GM21717 (cell line): ENCODE results near the gene MECR.
A peak's percentile ranks its signal among the peaks of the same experiment; 100 is the strongest.

ENCODE experiments used
- ATAC-seq: cut with Tn5 transposase; IDR thresholded peaks from one replicate; pipeline ENCODE4 v1.9.1; 2021; ENCODE audit warnings: mild to moderate bottlenecking, moderate library complexity; ENCODE audit not compliant: unreplicated experiment

Gene MECR, protein sequence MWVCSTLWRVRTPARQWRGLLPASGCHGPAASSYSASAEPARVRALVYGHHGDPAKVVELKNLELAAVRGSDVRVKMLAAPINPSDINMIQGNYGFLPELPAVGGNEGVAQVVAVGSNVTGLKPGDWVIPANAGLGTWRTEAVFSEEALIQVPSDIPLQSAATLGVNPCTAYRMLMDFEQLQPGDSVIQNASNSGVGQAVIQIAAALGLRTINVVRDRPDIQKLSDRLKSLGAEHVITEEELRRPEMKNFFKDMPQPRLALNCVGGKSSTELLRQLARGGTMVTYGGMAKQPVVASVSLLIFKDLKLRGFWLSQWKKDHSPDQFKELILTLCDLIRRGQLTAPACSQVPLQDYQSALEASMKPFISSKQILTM

DNA sequence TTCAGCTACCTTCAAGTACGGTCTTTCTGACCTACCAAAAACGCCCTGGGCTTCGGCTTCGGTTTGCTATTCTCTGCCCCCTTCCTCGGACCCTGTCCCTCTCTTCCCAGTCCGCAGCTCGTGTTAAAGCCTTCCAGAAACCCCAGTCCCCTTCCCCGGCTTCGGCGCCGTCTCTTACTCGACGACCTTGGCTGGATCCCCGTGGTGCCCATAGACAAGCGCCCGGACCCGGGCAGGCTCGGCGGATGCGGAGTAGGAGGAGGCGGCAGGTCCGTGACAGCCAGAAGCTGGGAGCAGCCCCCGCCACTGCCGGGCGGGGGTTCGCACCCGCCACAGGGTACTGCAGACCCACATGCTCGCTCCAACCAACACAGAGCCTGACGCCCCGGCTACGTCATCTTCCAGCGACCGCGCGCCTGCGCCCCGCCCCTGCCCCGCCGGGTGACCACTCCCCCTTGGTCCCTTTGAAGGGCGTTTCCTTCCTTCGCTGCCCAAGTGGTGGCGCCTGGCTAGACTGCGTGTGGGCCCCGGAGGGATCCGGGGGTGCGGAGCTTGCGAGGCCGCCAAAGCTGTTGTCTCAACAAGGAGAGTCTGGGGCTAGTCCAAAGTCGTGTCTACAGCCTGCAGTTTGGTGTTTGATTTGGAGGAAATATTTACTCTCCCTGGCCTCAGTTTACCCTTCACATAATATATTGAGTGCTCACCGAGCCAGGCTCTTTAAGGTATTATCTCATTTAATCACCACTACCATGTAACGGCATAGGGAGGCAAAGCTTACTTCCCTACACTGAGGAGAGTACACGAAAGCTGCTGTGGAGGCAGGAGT is at the start of gene MECR:
MECR (minus strand) TSS at position 382 of the 826 bp plus-strand sequence; CDS start at position 354, 28 bp downstream.
- ATAC-seq = peak; percentile 85

DNA sequence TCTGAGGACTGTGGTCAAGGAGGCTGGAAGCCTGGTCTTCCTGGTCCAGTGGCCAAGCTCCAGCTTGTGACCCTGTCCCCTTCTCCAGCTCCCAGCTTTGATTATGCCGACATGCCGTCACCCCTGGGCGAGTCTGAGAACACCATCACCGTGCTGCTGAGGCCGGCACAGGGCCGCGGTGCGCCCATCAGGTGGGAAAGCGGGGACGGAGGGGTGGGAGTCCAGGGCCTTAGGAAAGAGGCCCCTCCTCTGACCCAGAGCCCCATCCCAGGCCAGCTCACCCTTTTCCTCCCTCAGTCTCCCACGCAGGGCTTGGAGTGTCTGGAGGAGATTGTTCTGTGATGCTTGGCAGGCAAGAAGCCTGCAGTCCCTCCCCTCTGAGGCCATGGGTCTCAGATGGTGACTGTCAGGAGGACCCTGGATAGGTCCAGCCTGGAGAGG is 49.2 kb upstream of the MECR start:
- ATAC-seq = no peak

DNA sequence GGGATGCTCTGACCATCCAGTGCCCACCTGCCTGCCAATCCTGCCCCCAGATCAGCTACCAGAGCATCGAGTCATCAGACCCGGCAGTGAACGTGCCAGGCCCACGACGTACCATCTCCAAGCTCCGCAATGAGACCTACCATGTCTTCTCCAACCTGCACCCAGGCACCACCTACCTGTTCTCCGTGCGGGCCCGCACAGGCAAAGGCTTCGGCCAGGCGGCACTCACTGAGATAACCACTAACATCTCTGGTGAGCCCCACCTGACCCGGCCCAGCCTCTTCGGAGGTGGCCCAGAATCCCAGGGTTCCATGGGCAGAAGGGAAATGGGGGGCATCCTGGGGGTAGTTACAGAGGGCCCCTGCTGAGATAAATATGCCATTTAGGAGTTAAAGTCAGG is 48.7 kb upstream of the MECR start:
- ATAC-seq = no peak

DNA sequence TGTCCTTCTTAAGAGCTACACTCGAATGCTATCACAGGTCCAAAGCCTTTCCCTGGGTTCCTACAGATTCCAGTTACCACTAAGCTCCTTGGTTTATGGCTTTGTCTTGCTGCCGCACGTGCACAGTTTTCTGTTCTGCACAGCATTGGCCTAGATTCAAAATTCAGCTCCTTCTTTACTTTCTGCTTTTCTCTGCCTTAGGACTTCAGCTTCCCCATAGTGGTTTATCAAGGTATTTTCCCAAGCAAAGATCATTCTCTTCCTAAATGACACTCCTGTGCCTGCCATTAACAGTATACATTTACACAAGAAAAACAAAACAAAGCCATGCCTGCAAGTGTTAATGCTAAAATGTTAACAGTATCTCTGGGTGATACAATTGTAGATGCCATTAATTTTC is 47.4 kb upstream of the MECR start:
- no peak for ATAC-seq

DNA sequence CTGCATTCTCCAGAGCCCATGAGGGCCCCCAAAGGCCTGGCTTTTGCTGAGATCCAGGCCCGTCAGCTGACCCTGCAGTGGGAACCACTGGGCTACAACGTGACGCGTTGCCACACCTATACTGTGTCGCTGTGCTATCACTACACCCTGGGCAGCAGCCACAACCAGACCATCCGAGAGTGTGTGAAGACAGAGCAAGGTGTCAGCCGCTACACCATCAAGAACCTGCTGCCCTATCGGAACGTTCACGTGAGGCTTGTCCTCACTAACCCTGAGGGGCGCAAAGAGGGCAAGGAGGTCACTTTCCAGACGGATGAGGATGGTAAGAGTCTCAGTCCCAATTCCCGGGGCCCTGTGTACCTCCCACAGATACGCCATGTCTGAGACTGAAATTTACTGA is 44.7 kb upstream of the MECR start:
- ATAC-seq = no peak

DNA sequence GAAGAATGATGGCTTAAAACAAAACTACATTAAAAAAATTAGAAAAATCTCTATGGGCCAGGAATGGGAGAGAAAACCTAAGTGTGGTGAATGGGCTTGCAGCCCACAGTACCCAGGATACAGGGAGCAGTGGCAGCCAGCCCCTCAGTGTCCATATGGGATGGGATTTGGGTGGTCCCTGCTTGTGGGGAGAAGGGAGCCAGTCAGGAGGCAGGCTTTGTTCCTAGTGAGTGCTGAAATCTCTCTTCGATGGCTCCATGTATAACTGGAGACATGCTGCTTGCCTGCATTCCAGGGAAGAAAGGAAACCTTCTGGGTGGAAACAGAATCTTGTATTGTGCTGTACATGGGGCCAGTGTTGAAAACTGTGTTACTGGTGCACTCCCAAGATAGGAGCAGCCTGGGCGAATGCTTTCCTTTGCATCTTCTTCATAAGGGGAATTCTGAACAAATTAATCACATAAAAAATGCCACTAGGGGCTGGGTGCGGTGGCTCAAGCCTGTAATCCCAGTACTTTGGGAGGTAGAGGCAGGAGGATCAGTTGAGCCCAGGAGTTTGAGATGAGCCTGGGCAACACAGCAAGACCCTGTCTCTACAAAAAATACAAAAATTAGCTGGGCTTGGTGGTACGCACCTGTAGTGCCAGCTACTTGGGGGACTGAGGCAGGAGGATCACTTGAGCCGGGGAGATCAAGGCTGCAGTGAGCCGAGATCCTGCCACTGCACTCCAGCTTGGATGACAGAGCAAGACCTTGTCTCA is 41.6 kb upstream of the MECR start:
- no peak for ATAC-seq

DNA sequence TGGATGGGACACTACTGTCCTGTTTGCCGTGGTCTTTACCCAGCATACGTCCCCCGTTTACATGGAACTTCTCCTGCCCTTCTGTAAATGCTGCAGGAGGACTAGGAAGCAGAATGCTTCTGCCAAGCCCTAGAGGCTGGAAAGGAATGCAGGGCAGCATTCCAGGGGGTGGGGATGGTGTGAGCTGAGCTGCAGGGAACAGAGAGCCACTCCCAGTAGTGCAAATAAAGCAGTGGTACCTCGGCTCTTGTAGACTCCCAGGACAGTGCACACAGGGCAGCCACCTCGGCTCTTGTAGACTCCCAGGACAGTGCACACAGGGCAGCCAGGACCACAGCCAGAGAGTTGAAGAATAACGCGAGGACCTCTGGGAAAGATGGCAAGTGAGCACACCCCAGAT is 41.0 kb upstream of the MECR start:
- ATAC-seq = no peak

DNA sequence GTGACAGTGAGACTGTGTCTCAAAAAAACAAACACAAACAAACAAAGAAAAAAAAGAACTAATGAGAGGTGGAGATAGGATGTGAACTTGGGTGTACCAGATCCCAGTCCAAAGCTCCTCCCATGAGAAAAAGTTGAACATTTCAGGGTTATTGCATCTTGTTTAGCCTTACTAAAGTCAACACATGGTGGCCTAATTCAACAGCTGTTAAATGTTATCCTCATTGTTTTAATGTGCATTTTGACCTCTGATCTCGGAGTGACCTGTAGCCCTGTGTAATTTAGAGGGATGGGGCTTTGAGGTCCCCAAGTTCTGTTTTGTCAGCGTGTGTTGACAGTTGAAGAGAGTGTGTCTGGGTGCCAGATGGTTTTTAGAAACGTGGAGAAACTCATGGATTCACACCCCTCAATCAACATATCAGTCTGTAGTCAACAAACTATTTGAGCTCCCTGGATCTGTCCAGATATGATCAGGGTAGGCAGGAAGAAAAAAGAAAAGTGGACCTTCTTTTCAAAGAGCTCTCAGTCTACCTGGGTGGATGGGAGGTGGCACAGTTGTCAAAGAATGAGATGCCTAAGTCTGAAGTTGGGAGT is 40.3 kb upstream of the MECR start:
- ATAC-seq = no peak

DNA sequence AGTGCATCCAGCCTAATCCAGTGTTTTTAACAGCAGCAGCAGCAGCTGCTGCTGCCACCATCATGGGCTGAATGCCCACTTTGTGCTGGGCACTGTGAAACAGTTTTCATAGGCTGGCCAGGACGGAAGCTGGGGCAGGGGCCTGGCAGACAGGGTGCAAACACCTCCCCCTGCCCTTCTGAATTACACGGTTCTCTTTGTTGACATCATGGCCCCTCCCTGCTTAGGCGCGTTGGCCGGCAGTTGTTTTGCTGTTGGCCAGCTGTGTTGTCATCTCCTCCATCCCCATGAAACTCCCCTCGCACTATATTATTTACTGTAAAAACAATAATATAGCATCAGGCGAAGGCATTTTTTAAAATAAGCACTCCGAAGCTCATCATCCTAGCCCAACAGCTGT is 38.6 kb upstream of the MECR start:
- no peak for ATAC-seq

DNA sequence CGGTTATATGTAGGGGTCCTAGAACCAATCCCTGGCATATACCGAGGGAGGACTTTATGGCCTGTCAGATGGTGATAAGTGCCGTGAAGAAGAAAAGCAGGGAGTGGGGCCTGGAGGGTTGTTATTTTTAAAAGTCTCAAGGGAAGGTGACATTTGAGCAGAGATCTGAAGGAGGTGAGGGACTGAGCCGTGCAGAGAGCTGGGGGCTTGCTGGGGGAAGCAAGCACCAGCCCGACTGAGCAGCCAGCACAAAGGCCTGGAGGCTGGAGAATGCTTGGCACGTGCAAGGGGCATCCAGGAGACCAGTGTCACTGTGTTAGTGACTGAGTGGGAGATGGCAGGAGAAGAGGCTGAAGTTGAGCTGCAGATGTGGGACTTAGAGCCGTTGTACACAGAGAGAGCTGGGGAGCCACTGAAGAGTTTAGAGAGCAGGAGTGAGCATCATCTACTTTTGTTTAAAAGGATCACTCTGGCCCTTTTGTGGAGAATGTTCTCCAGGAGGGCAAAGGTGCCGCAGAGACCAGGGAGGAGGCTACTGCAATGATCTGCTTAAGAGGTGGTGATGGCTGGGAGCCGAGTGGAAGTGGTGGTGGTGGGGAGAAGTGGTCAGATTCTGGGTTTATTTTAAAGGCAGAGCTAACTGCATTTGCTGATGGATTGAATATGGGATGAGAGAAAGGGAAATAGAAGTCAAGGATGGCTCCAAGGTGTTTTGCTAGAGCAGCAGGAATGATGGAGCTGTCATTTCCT is 36.8 kb upstream of the MECR start:
- ATAC-seq = no peak

DNA sequence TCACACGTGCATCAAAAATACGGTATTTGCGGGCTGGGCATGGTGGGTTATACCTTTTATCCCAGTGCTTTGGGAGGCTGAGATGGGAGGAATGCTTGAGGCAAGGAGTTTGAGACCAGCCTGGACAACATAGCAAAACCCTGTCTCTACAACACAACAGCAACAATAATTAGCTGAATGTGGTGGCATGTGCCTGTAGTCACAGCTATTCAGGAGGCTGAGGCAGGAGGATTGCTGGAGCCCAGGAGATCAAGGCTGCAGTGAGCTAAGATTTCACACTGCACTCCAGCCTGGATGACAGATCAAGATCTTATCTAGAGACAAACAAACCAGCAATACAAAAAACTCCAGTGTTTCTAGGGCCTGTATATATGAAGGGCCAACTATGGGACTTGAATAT is 36.2 kb upstream of the MECR start:
- no peak for ATAC-seq

DNA sequence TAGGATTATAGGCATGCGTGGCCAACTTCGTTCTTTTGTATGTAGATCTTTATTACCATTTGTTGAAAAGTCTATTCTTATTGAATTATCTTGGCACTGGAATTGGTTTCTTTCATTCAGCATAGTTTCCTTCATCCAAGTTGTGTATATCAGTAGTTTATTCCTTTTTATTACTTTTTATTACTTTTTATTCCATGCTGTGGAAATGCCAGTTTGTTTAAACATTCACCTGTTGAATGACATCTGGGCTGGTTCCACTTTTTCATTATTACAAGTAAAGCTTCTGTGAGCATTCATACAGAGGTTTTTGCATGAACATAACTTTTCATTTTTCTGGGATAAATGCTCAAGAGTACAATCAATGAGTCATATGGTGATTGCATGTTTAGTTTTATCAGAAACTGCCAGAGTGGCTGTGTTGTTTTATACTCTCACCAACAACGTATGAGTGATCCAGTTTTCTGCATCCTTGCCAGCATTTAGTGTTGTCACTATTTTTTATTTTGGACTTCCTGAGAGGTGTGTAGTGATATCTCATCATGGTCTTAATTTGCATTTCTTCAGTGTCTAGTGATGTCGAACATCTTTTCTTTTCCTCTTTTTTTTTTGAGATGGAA is 34.1 kb upstream of the MECR start:
- ATAC-seq = no peak

DNA sequence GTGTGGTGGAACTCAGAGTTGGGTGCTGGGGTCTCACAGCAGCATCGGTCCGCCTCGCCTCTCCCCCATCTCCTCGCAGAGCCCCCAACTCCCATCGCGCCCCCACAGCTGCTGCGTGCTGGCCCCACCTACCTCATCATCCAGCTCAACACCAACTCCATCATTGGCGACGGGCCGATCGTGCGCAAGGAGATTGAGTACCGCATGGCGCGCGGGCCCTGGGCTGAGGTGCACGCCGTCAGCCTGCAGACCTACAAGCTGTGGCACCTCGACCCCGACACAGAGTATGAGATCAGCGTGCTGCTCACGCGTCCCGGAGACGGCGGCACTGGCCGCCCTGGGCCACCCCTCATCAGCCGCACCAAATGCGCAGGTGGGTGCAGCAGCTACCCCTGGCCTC is 29.8 kb upstream of the MECR start:
- no peak for ATAC-seq

DNA sequence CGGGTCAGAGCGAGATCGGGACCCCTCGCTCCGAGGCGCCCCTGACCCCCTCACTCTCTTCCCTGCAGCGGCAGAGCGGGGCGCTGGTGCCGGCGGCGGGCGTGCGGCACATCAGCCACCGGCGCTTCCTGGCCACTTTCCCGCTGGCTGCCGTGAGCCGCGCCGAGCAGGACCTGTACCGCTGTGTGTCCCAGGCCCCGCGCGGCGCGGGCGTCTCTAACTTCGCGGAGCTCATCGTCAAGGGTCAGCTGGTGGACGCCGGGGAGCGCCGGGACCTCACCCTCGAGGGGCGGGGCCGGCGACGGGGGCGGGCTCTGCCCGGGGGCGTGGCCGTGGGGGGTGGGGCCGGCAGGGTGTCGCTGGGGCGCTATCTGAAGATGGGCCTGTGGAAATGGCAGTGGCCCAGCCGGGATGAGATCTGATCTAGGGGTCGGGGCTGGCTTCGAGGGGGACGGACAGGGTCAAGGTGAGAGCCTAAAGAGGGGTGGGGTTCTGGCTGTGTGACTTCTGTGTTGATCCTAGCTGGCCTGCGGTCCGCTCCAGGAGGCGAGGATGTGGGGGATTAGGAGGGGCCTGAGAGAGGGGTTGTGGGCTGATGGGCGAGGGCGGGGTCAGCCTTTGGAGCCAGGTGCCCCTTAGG is 29.2 kb upstream of the MECR start:
- ATAC-seq = no peak

DNA sequence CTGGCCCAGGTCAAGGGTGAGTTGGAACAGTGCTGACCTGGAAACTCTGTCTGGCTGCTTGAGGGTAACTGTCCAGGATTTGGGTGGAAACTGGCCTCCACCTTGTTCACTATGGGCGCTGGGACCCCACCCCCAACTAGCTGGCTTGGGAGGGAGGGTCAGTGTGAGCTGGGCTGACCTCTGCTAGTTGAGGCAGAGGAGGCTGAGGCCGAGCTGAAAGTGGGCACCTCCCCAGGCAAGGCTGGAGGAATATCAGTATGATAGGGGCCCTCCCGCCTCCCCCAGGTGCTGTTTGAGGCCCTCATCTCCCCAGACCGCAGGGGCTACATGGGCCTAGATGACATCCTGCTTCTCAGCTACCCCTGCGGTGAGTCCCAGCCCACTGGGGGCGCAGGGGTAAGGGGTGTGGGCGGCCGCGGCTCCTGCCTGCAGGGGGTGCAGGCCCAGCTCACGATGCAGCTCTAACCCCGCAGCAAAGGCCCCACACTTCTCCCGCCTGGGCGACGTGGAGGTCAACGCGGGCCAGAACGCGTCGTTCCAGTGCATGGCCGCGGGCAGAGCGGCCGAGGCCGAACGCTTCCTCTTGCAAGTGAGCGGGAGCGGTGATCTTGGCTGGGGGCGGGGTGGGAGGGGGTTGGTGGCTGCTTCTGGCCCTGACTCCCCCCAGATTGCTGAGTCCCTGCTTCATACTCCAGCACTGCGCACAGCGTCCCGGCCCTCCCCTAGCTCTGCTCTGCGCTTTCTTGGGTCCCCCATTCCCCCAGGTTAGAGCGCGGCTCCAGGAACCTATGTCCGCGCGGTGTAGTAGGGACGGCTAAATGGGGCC is 28.5 kb upstream of the MECR start:
- ATAC-seq = no peak

DNA sequence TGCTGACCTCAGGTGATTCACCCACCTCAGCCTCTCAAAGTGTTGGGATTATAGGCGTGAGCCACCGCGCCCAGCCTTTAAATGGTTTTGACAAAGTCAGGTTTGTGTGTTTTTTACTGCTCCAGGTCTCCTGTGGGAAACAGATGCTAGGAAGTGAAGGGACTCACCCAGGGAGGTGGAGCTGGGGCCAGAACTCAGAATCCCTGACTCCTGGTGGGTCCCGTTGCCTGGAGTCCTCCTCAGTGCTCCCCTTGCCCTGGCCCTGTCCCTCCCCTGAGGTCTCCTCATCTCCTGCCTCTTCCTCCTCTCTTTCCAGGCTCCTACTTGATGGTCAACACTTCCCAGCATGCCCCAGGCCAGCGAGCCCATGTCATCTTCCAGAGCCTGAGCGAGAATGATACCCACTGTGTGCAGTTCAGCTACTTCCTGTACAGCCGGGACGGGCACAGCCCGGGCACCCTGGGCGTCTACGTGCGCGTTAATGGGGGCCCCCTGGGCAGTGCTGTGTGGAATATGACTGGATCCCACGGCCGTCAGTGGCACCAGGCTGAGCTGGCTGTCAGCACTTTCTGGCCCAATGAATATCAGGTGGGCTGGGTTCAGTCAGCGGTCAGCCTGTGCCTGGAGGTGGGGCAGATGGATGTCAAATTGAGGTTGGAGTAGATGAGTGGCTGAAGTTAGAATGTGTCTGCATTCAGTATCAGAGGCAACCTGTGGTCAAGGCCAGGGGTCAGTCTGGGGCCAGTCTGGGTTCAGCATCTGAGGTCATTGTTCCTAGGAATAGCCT is 27.6 kb upstream of the MECR start:
- no peak for ATAC-seq

DNA sequence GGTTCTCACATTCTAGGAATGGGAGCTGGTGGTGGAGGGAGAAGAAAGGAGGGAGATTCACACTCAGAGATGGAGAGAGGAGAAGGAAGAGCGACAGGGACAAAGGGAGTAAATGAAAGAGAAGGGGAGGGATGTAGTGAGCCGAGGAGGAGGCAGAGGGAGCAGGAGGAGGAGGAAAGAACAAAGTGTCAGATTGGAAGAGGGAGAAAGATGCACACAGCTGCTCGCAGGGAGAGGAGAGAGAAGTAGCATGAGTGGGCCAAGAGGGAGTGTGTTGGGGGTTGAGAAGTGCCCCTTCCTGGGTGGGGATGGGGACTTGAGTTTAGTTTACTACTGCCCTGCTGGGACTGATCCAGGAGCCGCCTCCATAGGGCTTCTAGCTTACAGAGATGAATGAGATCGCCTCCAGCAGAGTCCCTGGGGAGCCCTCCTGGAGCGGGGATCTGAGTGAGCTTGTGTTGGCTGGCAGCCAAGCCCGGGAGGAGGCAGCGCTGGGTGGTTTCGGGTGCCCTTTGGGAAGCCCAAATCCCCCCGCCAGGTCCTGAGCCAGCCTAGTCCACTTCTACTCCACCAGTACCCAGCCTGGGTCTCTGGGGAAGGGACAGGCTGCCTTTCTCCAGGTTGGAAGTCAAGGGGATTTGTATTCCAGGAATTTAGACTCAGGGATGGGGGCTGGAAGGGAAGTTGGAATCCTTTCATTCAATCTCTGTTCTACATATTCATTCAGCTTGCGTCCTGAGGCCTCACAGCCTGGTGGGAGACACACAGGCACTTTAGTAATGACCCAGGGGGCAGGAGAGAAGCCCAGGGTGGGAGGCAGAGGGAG is 26.5 kb upstream of the MECR start:
- ATAC-seq = no peak
